ENCODE data around the gene WDFY1. TPM values are rescaled to one million over a fixed set of nuclear protein-coding genes. Genes with fewer than 3 reads are reported as not detected.

WDFY1 gene
- polyA plus RNA-seq, 3 donors, result 31.7 to 59.8 (median 40.7) TPM

GRCh38 chr2:223969856-223970255 lies 24.7 kb upstream of the WDFY1 start:
- peaks cover 3% of the 10 kb centered on the region for H3K4me1 Mint-ChIP-seq
- H3K9ac ChIP-seq (ENCODE audit: insufficient read depth, low read length, poor library complexity, severe bottlenecking), result no peak overlapping the region
- peak overlapping the region in 1 of 7 donors; percentile 69 for H3K27ac Mint-ChIP-seq
- H3K27me3 Mint-ChIP-seq (ENCODE audit: low read depth in 3 of 3), result no peaks in the 10 kb centered on the region
- no peaks in the 10 kb centered on the region for H3K9me3 ChIP-seq (replicated peaks in 1 of 2; ENCODE audit: control insufficient read depth in 1 of 2, insufficient read depth in 1 of 2, low read length in 2 of 2)
- no peaks in the 10 kb centered on the region for H3K4me1 ChIP-seq (ENCODE audit: control insufficient read depth in 1 of 2, insufficient read depth in 2 of 2, low read length in 2 of 2)
- H3K36me3 Mint-ChIP-seq, result peaks cover 40 to 48% of the 10 kb centered on the region in 2 donors
- peaks cover 32 to 66% of the 10 kb centered on the region in 2 donors for H3K36me3 ChIP-seq (replicated peaks in 1 of 2; ENCODE audit: control insufficient read depth in 1 of 2, insufficient read depth in 2 of 2, low read length in 2 of 2)
- peaks cover 13% of the 10 kb centered on the region for H4K20me1 ChIP-seq (ENCODE audit: insufficient read depth, low read length)
- H3K27me3 ChIP-seq (ENCODE audit: control insufficient read depth in 2 of 2, insufficient read depth in 2 of 2, low read length in 2 of 2), result no peaks in the 10 kb centered on the region
- H3K27ac ChIP-seq (ENCODE audit: low read depth in 1 of 2, low read length in 2 of 2), result no peak overlapping the region
- no peak overlapping the region for H3K4me2 ChIP-seq (replicated peaks; ENCODE audit: extremely low read depth, low read length, poor library complexity, severe bottlenecking)
- H3K4me3 ChIP-seq (replicated peaks in 1 of 3; ENCODE audit: low read depth in 2 of 3, low read length in 3 of 3), result no peak overlapping the region
- 83% methylated on average over 1 of the region's 1 CpG for WGBS (ENCODE audit: insufficient coverage)
- intact Hi-C loops (cut with micrococcal nuclease), result loop anchor here in 1 of 2 donors (5.0 kb wide), 1 partner anchor 312 kb away; no protein-coding TSS in a partner anchor
- H3K9me3 Mint-ChIP-seq, result no peaks in the 10 kb centered on the region
- peaks cover 11% of the 10 kb centered on the region for H3K79me2 ChIP-seq (ENCODE audit: insufficient read depth, low read length)
- DNase-seq, result peak in 1 of 3 donors; percentile 12
- no peak overlapping the region for H3K4me3 Mint-ChIP-seq
- no peak overlapping the region for H2AFZ ChIP-seq (ENCODE audit: insufficient read depth, low read depth, low read length, poor library complexity, severe bottlenecking)
- no peak for TF ChIP-seq CTCF (IDR thresholded peaks at IDR 0.05)

GRCh38 chr2:223969315-223969714 lies 24.2 kb upstream of the WDFY1 start:
- H3K4me1 ChIP-seq (ENCODE audit: control insufficient read depth in 1 of 2, insufficient read depth in 2 of 2, low read length in 2 of 2), result no peaks in the 10 kb centered on the region
- H3K4me2 ChIP-seq (replicated peaks; ENCODE audit: extremely low read depth, low read length, poor library complexity, severe bottlenecking), result no peak overlapping the region
- no CpG with 5 or more reads among the region's 3 CpGs for WGBS (ENCODE audit: insufficient coverage)
- H4K20me1 ChIP-seq (ENCODE audit: insufficient read depth, low read length), result peaks cover 19% of the 10 kb centered on the region
- H3K9me3 Mint-ChIP-seq, result no peaks in the 10 kb centered on the region
- no peak for DNase-seq
- H3K36me3 Mint-ChIP-seq, result peaks cover 45 to 53% of the 10 kb centered on the region in 2 donors
- H3K4me3 ChIP-seq (replicated peaks in 1 of 3; ENCODE audit: low read depth in 2 of 3, low read length in 3 of 3), result no peak overlapping the region
- no peaks in the 10 kb centered on the region for H3K27me3 ChIP-seq (ENCODE audit: control insufficient read depth in 2 of 2, insufficient read depth in 2 of 2, low read length in 2 of 2)
- H3K9ac ChIP-seq (ENCODE audit: insufficient read depth, low read length, poor library complexity, severe bottlenecking), result no peak overlapping the region
- H3K27me3 Mint-ChIP-seq (ENCODE audit: low read depth in 3 of 3), result no peaks in the 10 kb centered on the region
- H3K36me3 ChIP-seq (replicated peaks in 1 of 2; ENCODE audit: control insufficient read depth in 1 of 2, insufficient read depth in 2 of 2, low read length in 2 of 2), result peaks cover 37 to 71% of the 10 kb centered on the region in 2 donors
- H2AFZ ChIP-seq (ENCODE audit: insufficient read depth, low read depth, low read length, poor library complexity, severe bottlenecking), result no peak overlapping the region
- no peak overlapping the region for H3K4me3 Mint-ChIP-seq
- H3K27ac ChIP-seq (ENCODE audit: low read depth in 1 of 2, low read length in 2 of 2), result no peak overlapping the region
- H3K9me3 ChIP-seq (replicated peaks in 1 of 2; ENCODE audit: control insufficient read depth in 1 of 2, insufficient read depth in 1 of 2, low read length in 2 of 2), result no peaks in the 10 kb centered on the region
- no peak overlapping the region for H3K27ac Mint-ChIP-seq
- H3K79me2 ChIP-seq (ENCODE audit: insufficient read depth, low read length), result peaks cover 17% of the 10 kb centered on the region
- intact Hi-C loops (cut with micrococcal nuclease), result no loop called here
- H3K4me1 Mint-ChIP-seq, result peaks cover 3% of the 10 kb centered on the region
- no peak for TF ChIP-seq CTCF (IDR thresholded peaks at IDR 0.05)
